Hepatocyte (in vitro differentiated cells): Measurements from ENCODE around the gene SERF2.

Experiments
- EZH2 ChIP-seq: fragments of 200-600 bp; sonication (generic); IDR thresholded peaks from 2 replicates; pipeline ENCODE4 v1.6.1; 2016; ENCODE audit warnings: antibody characterized with exemption, mild to moderate bottlenecking, borderline replicate concordance
- TF ChIP-seq, protein P1 (sequence below): fragments of 200-600 bp; sonication (generic); IDR thresholded peaks from 2 replicates; pipeline ENCODE4 v1.5.1; 2016; ENCODE audit warnings: antibody characterized with exemption, mild to moderate bottlenecking; ENCODE audit not compliant: poor library complexity

DNA sequence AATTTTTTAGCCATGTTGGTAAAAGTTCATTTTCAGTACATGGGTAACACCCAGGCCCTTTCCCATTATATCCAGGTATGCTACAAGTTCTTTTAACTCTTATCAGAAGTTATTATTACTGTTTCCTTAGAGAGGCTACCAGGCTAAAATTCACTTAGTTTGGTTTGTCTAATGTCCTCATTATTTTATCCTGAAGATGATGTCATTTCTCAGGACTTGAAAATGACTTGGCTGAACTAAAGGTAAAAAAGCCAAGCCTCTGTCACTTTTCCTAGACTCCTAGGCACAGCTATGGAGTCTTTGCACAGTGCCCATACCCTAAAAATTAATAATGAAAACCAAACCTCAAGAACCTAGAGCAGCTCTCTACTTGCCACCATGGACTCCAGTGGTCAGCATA is 19.5 kb upstream of the SERF2 start:
- TF ChIP-seq, protein P1, sequence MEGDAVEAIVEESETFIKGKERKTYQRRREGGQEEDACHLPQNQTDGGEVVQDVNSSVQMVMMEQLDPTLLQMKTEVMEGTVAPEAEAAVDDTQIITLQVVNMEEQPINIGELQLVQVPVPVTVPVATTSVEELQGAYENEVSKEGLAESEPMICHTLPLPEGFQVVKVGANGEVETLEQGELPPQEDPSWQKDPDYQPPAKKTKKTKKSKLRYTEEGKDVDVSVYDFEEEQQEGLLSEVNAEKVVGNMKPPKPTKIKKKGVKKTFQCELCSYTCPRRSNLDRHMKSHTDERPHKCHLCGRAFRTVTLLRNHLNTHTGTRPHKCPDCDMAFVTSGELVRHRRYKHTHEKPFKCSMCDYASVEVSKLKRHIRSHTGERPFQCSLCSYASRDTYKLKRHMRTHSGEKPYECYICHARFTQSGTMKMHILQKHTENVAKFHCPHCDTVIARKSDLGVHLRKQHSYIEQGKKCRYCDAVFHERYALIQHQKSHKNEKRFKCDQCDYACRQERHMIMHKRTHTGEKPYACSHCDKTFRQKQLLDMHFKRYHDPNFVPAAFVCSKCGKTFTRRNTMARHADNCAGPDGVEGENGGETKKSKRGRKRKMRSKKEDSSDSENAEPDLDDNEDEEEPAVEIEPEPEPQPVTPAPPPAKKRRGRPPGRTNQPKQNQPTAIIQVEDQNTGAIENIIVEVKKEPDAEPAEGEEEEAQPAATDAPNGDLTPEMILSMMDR = no peak
- TF ChIP-seq EZH2 = no peak
